Measurements from ENCODE around the gene NDUFS5. TPM values are rescaled to one million over a fixed set of nuclear protein-coding genes. Genes with fewer than 3 reads are reported as not detected.
A peak's percentile ranks its signal among the peaks of the same experiment; 100 is the strongest.

Gene NDUFS5
- total RNA-seq, 1 donor from 2014 or later = 200 TPM

- peaks cover 17% of the 10 kb centered on the region for H3K36me3 Mint-ChIP-seq (ENCODE audit: low read depth, unreplicated experiment)
- no peaks in the 10 kb centered on the region for H3K9me3 Mint-ChIP-seq (ENCODE audit: unreplicated experiment)
These were observed 8.0 kb downstream of the NDUFS5 start for GRCh38 chr1:39034114-39034654.

GRCh38 chr1:39036678-39037077 lies 10.5 kb downstream of the NDUFS5 start:
- Mint-ChIP-seq H3K4me3 (ENCODE audit: unreplicated experiment) (no peak overlapping the region), H3K27ac (ENCODE audit: unreplicated experiment) (no peak overlapping the region), H3K27me3 (ENCODE audit: unreplicated experiment) (no peaks in the 10 kb centered on the region), H3K4me1 (ENCODE audit: unreplicated experiment) (no peaks in the 10 kb centered on the region), H3K36me3 (ENCODE audit: low read depth, unreplicated experiment) (peaks cover 12% of the 10 kb centered on the region), H3K9me3 (ENCODE audit: unreplicated experiment) (no peaks in the 10 kb centered on the region)
- TF ChIP-seq, protein P1, sequence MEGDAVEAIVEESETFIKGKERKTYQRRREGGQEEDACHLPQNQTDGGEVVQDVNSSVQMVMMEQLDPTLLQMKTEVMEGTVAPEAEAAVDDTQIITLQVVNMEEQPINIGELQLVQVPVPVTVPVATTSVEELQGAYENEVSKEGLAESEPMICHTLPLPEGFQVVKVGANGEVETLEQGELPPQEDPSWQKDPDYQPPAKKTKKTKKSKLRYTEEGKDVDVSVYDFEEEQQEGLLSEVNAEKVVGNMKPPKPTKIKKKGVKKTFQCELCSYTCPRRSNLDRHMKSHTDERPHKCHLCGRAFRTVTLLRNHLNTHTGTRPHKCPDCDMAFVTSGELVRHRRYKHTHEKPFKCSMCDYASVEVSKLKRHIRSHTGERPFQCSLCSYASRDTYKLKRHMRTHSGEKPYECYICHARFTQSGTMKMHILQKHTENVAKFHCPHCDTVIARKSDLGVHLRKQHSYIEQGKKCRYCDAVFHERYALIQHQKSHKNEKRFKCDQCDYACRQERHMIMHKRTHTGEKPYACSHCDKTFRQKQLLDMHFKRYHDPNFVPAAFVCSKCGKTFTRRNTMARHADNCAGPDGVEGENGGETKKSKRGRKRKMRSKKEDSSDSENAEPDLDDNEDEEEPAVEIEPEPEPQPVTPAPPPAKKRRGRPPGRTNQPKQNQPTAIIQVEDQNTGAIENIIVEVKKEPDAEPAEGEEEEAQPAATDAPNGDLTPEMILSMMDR (IDR thresholded peaks at IDR 0.05; ENCODE audit: unreplicated experiment) = no peak
- DNase-seq (ENCODE audit: low spot score) = no peak

More at GRCh38 chr1:39034114-39034654, 8.0 kb downstream of the NDUFS5 start:
- TF ChIP-seq, protein P1 (IDR thresholded peaks at IDR 0.05; ENCODE audit: unreplicated experiment) = no peak
- Mint-ChIP-seq H3K4me1 (ENCODE audit: unreplicated experiment) (no peaks in the 10 kb centered on the region), H3K4me3 (ENCODE audit: unreplicated experiment) (no peak overlapping the region), H3K27me3 (ENCODE audit: unreplicated experiment) (peaks cover 1% of the 10 kb centered on the region), H3K27ac (ENCODE audit: unreplicated experiment) (no peak overlapping the region)
- no peak for DNase-seq (ENCODE audit: low spot score)

DNA sequence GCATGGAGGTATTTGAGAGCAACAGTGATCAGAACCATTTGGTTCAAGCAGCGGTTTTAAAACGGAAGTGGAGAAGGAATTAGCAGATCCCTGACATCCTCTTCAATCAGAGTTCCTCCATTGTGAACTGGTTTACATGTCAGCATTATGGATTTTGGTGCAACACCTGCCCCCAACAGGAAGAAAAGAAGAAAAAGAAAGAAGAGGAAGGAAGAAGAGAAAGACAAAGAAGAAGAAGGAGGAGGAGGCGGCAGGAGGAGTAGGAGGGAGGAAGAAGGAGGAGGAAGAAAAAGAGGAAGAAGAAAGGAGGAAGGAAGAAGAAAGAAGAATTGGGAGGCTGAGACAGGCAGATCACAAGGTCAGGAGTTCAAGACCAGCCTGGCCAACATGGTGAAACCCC lies 17.4 kb downstream of the NDUFS5 start:
- Mint-ChIP-seq H3K4me3 (ENCODE audit: unreplicated experiment) (peak overlapping the region; percentile 7), H3K27me3 (ENCODE audit: unreplicated experiment) (peaks cover 3% of the 10 kb centered on the region), H3K27ac (ENCODE audit: unreplicated experiment) (peak overlapping the region; percentile 45), H3K4me1 (ENCODE audit: unreplicated experiment) (peaks cover 4% of the 10 kb centered on the region), H3K9me3 (ENCODE audit: unreplicated experiment) (no peaks in the 10 kb centered on the region), H3K36me3 (ENCODE audit: low read depth, unreplicated experiment) (peaks cover 15% of the 10 kb centered on the region)
- DNase-seq (ENCODE audit: low spot score) = no peak
- TF ChIP-seq, protein P1 (IDR thresholded peaks at IDR 0.05; ENCODE audit: unreplicated experiment) = no peak

DNA sequence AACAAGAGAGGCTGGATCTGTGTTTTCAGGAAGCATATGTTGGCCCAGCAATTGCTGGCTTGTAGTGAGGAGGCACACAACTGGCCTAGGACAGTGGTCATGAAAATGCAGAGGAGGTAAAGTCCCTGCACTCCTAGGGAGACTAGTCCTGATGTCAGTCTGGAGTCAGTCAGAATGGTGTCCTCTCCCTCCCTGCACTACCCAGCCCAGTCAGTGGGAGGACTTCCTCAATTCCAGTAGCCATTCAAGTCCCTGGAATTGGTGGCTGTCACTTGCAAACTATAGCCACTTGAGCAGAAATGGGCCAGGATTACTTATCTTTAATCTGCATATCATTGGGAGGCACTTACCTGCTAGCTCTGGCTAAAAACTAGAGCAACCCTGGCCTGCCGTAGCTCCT lies 18.6 kb downstream of the NDUFS5 start:
- Mint-ChIP-seq H3K27ac (ENCODE audit: unreplicated experiment) (no peak overlapping the region), H3K9me3 (ENCODE audit: unreplicated experiment) (no peaks in the 10 kb centered on the region), H3K27me3 (ENCODE audit: unreplicated experiment) (peaks cover 3% of the 10 kb centered on the region), H3K4me1 (ENCODE audit: unreplicated experiment) (peaks cover 4% of the 10 kb centered on the region), H3K4me3 (ENCODE audit: unreplicated experiment) (no peak overlapping the region), H3K36me3 (ENCODE audit: low read depth, unreplicated experiment) (peaks cover 16% of the 10 kb centered on the region)
- TF ChIP-seq, protein P1 (IDR thresholded peaks at IDR 0.05; ENCODE audit: unreplicated experiment) = no peak
- no peak for DNase-seq (ENCODE audit: low spot score)

GRCh38 chr1:39045231-39045630 lies 19.1 kb downstream of the NDUFS5 start:
- H3K4me3 Mint-ChIP-seq (ENCODE audit: unreplicated experiment) = no peak overlapping the region
- H3K9me3 Mint-ChIP-seq (ENCODE audit: unreplicated experiment) = no peaks in the 10 kb centered on the region
- no peak overlapping the region for H3K27ac Mint-ChIP-seq (ENCODE audit: unreplicated experiment)
- TF ChIP-seq, protein P1 (IDR thresholded peaks at IDR 0.05; ENCODE audit: unreplicated experiment) = no peak
- H3K36me3 Mint-ChIP-seq (ENCODE audit: low read depth, unreplicated experiment) = peaks cover 15% of the 10 kb centered on the region
- peaks cover 4% of the 10 kb centered on the region for H3K4me1 Mint-ChIP-seq (ENCODE audit: unreplicated experiment)
- no peak for DNase-seq (ENCODE audit: low spot score)
- H3K27me3 Mint-ChIP-seq (ENCODE audit: unreplicated experiment) = peaks cover 3% of the 10 kb centered on the region
